Right lobe of liver (tissue), 4 donors: ENCODE data around the gene UCP2.

Experiments
- POLR2A ChIP-seq: fragments of 450-650 bp; IDR thresholded peaks from one replicate; pipeline ENCODE4 v1.6.1; 2017; ENCODE audit warnings: antibody characterized with exemption, mild to moderate bottlenecking
- TF ChIP-seq, protein P1 (sequence below), 4 donors: fragments of 200-600 bp in 3 of 4; fragments of 450-650 bp in 1 of 4; IDR thresholded peaks; one replicate each; pipeline versions ENCODE4 v1.5.1 to v1.8.0; 2016 to 2022; ENCODE audit warnings: antibody characterized with exemption in 4 of 4, mild to moderate bottlenecking in 2 of 4
- donor health status: DM: no; HTN: no; CAD: no.
- donor health status: DM: no; HTN: no; CAD: no.
- donor health status: DM: no; HTN: yes; CAD: no.

DNA sequence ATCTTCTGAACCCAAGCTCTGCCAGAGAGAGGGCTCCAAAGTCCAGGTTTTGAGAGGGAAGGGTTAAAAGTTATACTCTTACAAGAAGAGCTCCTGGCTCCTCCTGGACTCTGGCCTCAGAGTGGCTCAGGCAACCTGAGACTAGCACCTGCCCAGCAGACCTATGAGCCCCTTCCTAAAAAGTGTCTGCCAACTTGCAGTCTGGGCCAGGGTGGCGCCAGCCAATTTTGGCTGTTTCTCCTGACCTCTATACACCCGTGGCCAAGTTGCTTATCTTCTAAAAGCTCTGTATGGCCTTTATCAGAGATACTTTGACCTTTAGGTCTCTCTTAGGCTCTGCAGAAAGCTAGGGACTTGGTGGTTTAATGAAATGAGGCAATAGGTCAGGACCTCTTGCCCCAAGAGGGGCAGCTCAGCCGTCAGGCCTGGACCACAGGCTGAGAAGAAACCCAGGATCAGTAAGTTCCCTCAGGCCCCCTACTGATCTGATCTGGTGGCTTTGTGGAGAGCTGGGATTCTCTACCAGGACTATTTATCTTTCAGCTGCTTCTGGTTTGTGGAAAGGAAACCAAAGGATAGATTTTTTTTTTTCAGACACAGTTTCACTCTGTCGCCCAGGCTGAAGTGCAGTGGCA lies 36.6 kb upstream of the UCP2 start:
- TF ChIP-seq, protein P1, sequence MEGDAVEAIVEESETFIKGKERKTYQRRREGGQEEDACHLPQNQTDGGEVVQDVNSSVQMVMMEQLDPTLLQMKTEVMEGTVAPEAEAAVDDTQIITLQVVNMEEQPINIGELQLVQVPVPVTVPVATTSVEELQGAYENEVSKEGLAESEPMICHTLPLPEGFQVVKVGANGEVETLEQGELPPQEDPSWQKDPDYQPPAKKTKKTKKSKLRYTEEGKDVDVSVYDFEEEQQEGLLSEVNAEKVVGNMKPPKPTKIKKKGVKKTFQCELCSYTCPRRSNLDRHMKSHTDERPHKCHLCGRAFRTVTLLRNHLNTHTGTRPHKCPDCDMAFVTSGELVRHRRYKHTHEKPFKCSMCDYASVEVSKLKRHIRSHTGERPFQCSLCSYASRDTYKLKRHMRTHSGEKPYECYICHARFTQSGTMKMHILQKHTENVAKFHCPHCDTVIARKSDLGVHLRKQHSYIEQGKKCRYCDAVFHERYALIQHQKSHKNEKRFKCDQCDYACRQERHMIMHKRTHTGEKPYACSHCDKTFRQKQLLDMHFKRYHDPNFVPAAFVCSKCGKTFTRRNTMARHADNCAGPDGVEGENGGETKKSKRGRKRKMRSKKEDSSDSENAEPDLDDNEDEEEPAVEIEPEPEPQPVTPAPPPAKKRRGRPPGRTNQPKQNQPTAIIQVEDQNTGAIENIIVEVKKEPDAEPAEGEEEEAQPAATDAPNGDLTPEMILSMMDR (IDR thresholded peaks at IDR 0.05), result no peak
- no peak for TF ChIP-seq POLR2A
